H1 (cell line): ENCODE measurements around the gene TAF8.

Source experiments
- CBX5 ChIP-seq: fragments of 300-800, 300-1000 bp; sonication (generic); IDR thresholded peaks from 2 replicates; pipeline ENCODE4 v1.7.1; 2016; ENCODE audit warnings: antibody characterized with exemption, low read length, low read depth
- CEBPB ChIP-seq: IDR thresholded peaks from 2 replicates; pipeline ENCODE4 v1.6.1; 2012; ENCODE audit warnings: low read depth, low read length
- EP300 ChIP-seq, 2 experiments: IDR thresholded peaks; 1 replicate in 1 of 2; 2 replicates in 1 of 2; pipeline ENCODE4 v1.6.1; 2011 to 2012; ENCODE audit warnings: low read depth in 2 of 2, low read length in 2 of 2, mild to moderate bottlenecking in 2 of 2, borderline replicate concordance in 1 of 2, inconsistent platforms in 1 of 2, moderate library complexity in 1 of 2

DNA sequence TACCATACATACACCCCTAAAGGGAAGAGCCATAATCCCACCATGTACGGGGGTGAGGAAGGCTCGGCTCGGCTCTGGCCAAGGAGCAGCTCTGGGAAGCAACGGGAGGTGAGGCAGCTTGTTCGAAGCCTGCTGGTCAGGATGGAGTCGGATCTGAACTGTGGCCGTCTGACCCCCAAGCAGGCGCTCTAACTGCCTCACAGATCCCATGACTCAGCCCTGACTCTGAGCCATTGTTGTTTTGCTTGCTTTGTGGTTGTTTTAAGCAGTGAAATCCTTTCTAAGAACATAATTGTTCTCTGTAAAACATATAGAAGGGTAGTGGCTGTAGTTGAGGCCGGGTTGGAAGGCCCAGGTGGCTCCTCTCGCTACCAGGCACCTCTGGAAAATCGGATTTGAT lies 81.2 kb downstream of the TAF8 start:
- TF ChIP-seq CEBPB (no peak), EP300 (IDR thresholded peaks at IDR 0.05; ENCODE audit: borderline replicate concordance in 1 of 2, low read depth in 2 of 2, low read length in 2 of 2) (no peak), CBX5 (no peak)
